HepG2 (cell line): Measurements from ENCODE around the gene MYOM1. TPM values are rescaled to one million over a fixed set of nuclear protein-coding genes. Genes with fewer than 3 reads are reported as not detected.

ENCODE experiments used
- FOXJ3 ChIP-seq: sonication (generic); formaldehyde crosslinking; IDR thresholded peaks from 2 replicates; pipeline ENCODE4 v1.4.0; 2020; ENCODE audit warnings: missing genetic modification reagents, mild to moderate bottlenecking, borderline replicate concordance
- HOXA5 ChIP-seq: sonication (generic); formaldehyde crosslinking; IDR thresholded peaks from 2 replicates; pipeline ENCODE4 v1.4.0; 2020; ENCODE audit warnings: missing genetic modification reagents
- IRF2 ChIP-seq: IDR thresholded peaks from 2 replicates; pipeline ENCODE4 v1.6.1; 2018; ENCODE audit warnings: missing genetic modification reagents, missing compliant biosample characterization
- RARA ChIP-seq: IDR thresholded peaks from 2 replicates; pipeline ENCODE4 v1.6.1; 2016; ENCODE audit warnings: missing genetic modification reagents, missing compliant biosample characterization
- RFXANK ChIP-seq: IDR thresholded peaks from 2 replicates; pipeline ENCODE4 v1.6.1; 2016
- SAP130 ChIP-seq: IDR thresholded peaks from 2 replicates; pipeline ENCODE4 v1.6.1; 2016; ENCODE audit warnings: low read depth
- SIX1 ChIP-seq: sonication (generic); formaldehyde crosslinking; IDR thresholded peaks from 2 replicates; pipeline ENCODE4 v1.4.0; 2020; ENCODE audit warnings: missing genetic modification reagents, borderline replicate concordance
- SSRP1 ChIP-seq: IDR thresholded peaks from 2 replicates; pipeline ENCODE4 v1.6.1; 2016; ENCODE audit warnings: control low read depth
- TAF1 ChIP-seq: sonication (generic); formaldehyde crosslinking; IDR thresholded peaks from 2 replicates; pipeline ENCODE4 v1.4.0; 2020; ENCODE audit warnings: missing genetic modification reagents
- ZNF446 ChIP-seq: sonication (generic); formaldehyde crosslinking; IDR thresholded peaks from 2 replicates; pipeline ENCODE4 v1.5.0; 2020; ENCODE audit warnings: mild to moderate bottlenecking, missing genetic modification reagents
- ZNF816 ChIP-seq: sonication (generic); formaldehyde crosslinking; IDR thresholded peaks from 2 replicates; pipeline ENCODE4 v1.8.0; 2022; ENCODE audit warnings: missing genetic modification reagents, mild to moderate bottlenecking, borderline replicate concordance
- ZSCAN29 ChIP-seq: sonication (generic); formaldehyde crosslinking; conservative IDR thresholded peaks from 2 replicates; pipeline ENCODE4 v1.4.0; 2020; ENCODE audit warnings: mild to moderate bottlenecking, missing genetic modification reagents
- polyA plus RNA-seq, 8 experiments: library from polyadenylated mRNA; depleted of rRNA in 3 of 8; stranded (reverse) in 7 of 8; unstranded in 1 of 8; fragments of >200 nt; fragmentation: Illumina TruSeq in 4 of 8; extraction: Trizol in 4 of 8; gene quantifications; 2 replicates each; pipeline versions ENCODE4 v1.2.1 to v1.2.3, GENCODE V29; 2011 to 2016; ENCODE audit warnings: low read depth in 4 of 8, missing spikeins in 1 of 8, mixed read lengths in 1 of 8; ENCODE audit not compliant: insufficient read depth in 1 of 8
- total RNA-seq, 5 experiments: library from RNA; depleted of rRNA; stranded (reverse); fragments of >200 nt; fragmentation: Illumina TruSeq; extraction: Trizol; gene quantifications; 2 replicates each; pipeline ENCODE4 v1.2.3, GENCODE V29; 2016; ENCODE audit warnings: low read depth in 1 of 5
- TF ChIP-seq, protein P1 (sequence below): sonication (generic); formaldehyde crosslinking; IDR thresholded peaks from 2 replicates; pipeline ENCODE4 v1.4.0; 2020; ENCODE audit warnings: missing genetic modification reagents
- TF ChIP-seq, protein P2 (sequence below): sonication (generic); formaldehyde crosslinking; IDR thresholded peaks from 2 replicates; pipeline ENCODE4 v1.5.1; 2020; ENCODE audit warnings: missing genetic modification reagents, mild to moderate bottlenecking, borderline replicate concordance
- TF ChIP-seq, protein P3 (sequence below): sonication (generic); formaldehyde crosslinking; IDR thresholded peaks from 2 replicates; pipeline ENCODE4 v1.4.0; 2020; ENCODE audit warnings: low read depth, missing genetic modification reagents
- TF ChIP-seq, protein P4 (sequence below): sonication (generic); formaldehyde crosslinking; IDR thresholded peaks from 2 replicates; pipeline ENCODE4 v1.5.1; 2020; ENCODE audit warnings: mild to moderate bottlenecking, missing genetic modification reagents, borderline replicate concordance
- TF ChIP-seq, protein P5 (sequence below): sonication (generic); formaldehyde crosslinking; IDR thresholded peaks from 2 replicates; pipeline ENCODE4 v1.4.0; 2020; ENCODE audit warnings: mild to moderate bottlenecking, missing genetic modification reagents

The MYOM1 gene
- total and polyA plus RNA-seq, 2 of the 13 experiments (the other 11 are each of a cell fraction or from before 2014, with no cell fraction given), result 0.46 to 0.98 TPM

DNA sequence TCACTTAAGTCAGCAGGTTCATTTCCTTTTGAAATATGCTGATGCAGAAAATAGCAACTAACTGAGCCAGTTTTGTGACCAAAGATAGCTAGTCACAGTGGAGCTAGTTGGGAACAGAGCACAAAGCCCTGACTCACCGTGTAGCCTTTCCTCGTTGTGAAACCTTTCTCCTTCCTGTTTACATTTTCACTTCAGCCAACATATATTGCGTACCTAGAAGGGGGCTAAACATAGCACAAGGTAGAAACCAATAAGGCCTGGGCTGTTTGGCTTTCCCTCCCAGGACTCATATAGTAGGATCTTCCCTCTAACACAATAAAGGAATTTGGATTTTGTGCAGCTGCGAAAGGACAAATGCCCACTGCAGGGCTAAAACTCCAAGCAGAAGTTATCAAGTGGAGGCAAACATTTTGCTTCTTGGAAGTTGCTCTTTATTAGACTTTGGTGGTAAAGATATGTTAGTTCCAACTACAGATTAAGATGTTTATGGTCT lies 182.3 kb downstream of the MYOM1 start (continued):
- TF ChIP-seq SIX1 (CRISPR knock-in tag) (peak; percentile 75; the same call in 1 of the 2 replicates), ZSCAN29 (CRISPR knock-in tag) (no peak; the same call in 1 of the 2 replicates), TAF1 (CRISPR knock-in tag) (peak; percentile 43; the same call in 1 of the 2 replicates), ZNF816 (CRISPR knock-in tag) (peak; percentile 84), HOXA5 (CRISPR knock-in tag) (peak; percentile 56; the same call in 1 of the 2 replicates), ZNF446 (CRISPR knock-in tag) (no peak), RFXANK (CRISPR knock-in tag) (peak; percentile 69; the same call in 1 of the 2 replicates), RARA (CRISPR knock-in tag) (peak; percentile 93), FOXJ3 (CRISPR knock-in tag) (peak; percentile 97), IRF2 (CRISPR knock-in tag) (peak; percentile 97), SSRP1 (CRISPR knock-in tag) (peak; percentile 90; the same call in 1 of the 2 replicates), SAP130 (peak; percentile 88)
- TF ChIP-seq, protein P1, sequence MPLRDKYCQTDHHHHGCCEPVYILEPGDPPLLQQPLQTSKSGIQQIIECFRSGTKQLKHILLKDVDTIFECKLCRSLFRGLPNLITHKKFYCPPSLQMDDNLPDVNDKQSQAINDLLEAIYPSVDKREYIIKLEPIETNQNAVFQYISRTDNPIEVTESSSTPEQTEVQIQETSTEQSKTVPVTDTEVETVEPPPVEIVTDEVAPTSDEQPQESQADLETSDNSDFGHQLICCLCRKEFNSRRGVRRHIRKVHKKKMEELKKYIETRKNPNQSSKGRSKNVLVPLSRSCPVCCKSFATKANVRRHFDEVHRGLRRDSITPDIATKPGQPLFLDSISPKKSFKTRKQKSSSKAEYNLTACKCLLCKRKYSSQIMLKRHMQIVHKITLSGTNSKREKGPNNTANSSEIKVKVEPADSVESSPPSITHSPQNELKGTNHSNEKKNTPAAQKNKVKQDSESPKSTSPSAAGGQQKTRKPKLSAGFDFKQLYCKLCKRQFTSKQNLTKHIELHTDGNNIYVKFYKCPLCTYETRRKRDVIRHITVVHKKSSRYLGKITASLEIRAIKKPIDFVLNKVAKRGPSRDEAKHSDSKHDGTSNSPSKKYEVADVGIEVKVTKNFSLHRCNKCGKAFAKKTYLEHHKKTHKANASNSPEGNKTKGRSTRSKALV, result 0 out of 2 replicates have a peak, but pooled peaks have one; percentile 22
- TF ChIP-seq, protein P2, sequence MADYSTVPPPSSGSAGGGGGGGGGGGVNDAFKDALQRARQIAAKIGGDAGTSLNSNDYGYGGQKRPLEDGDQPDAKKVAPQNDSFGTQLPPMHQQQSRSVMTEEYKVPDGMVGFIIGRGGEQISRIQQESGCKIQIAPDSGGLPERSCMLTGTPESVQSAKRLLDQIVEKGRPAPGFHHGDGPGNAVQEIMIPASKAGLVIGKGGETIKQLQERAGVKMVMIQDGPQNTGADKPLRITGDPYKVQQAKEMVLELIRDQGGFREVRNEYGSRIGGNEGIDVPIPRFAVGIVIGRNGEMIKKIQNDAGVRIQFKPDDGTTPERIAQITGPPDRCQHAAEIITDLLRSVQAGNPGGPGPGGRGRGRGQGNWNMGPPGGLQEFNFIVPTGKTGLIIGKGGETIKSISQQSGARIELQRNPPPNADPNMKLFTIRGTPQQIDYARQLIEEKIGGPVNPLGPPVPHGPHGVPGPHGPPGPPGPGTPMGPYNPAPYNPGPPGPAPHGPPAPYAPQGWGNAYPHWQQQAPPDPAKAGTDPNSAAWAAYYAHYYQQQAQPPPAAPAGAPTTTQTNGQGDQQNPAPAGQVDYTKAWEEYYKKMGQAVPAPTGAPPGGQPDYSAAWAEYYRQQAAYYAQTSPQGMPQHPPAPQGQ (CRISPR knock-in tag), result no peak
- TF ChIP-seq, protein P3, sequence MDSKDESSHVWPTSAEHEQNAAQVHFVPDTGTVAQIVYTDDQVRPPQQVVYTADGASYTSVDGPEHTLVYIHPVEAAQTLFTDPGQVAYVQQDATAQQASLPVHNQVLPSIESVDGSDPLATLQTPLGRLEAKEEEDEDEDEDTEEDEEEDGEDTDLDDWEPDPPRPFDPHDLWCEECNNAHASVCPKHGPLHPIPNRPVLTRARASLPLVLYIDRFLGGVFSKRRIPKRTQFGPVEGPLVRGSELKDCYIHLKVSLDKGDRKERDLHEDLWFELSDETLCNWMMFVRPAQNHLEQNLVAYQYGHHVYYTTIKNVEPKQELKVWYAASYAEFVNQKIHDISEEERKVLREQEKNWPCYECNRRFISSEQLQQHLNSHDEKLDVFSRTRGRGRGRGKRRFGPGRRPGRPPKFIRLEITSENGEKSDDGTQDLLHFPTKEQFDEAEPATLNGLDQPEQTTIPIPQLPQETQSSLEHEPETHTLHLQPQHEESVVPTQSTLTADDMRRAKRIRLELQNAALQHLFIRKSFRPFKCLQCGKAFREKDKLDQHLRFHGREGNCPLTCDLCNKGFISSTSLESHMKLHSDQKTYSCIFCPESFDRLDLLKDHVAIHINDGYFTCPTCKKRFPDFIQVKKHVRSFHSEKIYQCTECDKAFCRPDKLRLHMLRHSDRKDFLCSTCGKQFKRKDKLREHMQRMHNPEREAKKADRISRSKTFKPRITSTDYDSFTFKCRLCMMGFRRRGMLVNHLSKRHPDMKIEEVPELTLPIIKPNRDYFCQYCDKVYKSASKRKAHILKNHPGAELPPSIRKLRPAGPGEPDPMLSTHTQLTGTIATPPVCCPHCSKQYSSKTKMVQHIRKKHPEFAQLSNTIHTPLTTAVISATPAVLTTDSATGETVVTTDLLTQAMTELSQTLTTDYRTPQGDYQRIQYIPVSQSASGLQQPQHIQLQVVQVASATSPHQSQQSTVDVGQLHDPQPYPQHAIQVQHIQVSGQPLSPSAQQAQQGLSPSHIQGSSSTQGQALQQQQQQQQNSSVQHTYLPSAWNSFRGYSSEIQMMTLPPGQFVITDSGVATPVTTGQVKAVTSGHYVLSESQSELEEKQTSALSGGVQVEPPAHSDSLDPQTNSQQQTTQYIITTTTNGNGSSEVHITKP (CRISPR knock-in tag), result peak; percentile 97
- TF ChIP-seq, protein P4, sequence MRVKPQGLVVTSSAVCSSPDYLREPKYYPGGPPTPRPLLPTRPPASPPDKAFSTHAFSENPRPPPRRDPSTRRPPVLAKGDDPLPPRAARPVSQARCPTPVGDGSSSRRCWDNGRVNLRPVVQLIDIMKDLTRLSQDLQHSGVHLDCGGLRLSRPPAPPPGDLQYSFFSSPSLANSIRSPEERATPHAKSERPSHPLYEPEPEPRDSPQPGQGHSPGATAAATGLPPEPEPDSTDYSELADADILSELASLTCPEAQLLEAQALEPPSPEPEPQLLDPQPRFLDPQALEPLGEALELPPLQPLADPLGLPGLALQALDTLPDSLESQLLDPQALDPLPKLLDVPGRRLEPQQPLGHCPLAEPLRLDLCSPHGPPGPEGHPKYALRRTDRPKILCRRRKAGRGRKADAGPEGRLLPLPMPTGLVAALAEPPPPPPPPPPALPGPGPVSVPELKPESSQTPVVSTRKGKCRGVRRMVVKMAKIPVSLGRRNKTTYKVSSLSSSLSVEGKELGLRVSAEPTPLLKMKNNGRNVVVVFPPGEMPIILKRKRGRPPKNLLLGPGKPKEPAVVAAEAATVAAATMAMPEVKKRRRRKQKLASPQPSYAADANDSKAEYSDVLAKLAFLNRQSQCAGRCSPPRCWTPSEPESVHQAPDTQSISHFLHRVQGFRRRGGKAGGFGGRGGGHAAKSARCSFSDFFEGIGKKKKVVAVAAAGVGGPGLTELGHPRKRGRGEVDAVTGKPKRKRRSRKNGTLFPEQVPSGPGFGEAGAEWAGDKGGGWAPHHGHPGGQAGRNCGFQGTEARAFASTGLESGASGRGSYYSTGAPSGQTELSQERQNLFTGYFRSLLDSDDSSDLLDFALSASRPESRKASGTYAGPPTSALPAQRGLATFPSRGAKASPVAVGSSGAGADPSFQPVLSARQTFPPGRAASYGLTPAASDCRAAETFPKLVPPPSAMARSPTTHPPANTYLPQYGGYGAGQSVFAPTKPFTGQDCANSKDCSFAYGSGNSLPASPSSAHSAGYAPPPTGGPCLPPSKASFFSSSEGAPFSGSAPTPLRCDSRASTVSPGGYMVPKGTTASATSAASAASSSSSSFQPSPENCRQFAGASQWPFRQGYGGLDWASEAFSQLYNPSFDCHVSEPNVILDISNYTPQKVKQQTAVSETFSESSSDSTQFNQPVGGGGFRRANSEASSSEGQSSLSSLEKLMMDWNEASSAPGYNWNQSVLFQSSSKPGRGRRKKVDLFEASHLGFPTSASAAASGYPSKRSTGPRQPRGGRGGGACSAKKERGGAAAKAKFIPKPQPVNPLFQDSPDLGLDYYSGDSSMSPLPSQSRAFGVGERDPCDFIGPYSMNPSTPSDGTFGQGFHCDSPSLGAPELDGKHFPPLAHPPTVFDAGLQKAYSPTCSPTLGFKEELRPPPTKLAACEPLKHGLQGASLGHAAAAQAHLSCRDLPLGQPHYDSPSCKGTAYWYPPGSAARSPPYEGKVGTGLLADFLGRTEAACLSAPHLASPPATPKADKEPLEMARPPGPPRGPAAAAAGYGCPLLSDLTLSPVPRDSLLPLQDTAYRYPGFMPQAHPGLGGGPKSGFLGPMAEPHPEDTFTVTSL (CRISPR knock-in tag), result peak; percentile 96
- TF ChIP-seq, protein P5, sequence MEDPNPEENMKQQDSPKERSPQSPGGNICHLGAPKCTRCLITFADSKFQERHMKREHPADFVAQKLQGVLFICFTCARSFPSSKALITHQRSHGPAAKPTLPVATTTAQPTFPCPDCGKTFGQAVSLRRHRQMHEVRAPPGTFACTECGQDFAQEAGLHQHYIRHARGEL (CRISPR knock-in tag), result no peak
